KMS-11 (cell line): ENCODE data around the gene ESPNL.

Experiments used
- H2AFZ ChIP-seq: fragments of 200-600 bp; sonication (generic); 2 replicates; pipeline ENCODE4 v1.6.1; 2016; ENCODE audit warnings: antibody characterized with exemption, mixed run types, low read depth
- H3K27ac ChIP-seq: fragments of 200-600 bp; sonication (generic); 2 replicates; pipeline ENCODE4 v1.6.1; 2016; ENCODE audit warnings: mild to moderate bottlenecking, mixed run types
- H3K27me3 ChIP-seq: fragments of 200-600 bp; sonication (generic); 2 replicates; pipeline ENCODE4 v1.6.1; 2017; ENCODE audit warnings: mild to moderate bottlenecking, low read depth, mixed run types, moderate library complexity; ENCODE audit not compliant: insufficient read depth
- H3K36me3 ChIP-seq: fragments of 200-600 bp; sonication (generic); 2 replicates; pipeline ENCODE4 v1.6.1; 2017; ENCODE audit warnings: mild to moderate bottlenecking, mixed run types; ENCODE audit not compliant: insufficient read depth
- H3K4me1 ChIP-seq: fragments of 200-600 bp; sonication (generic); 2 replicates; pipeline ENCODE4 v1.6.1; 2016; ENCODE audit warnings: mild to moderate bottlenecking, low read depth, mixed run types; ENCODE audit not compliant: poor library complexity, severe bottlenecking
- H3K4me2 ChIP-seq: fragments of 200-600 bp; sonication (generic); 2 replicates; pipeline ENCODE4 v1.7.0; 2016; ENCODE audit warnings: mild to moderate bottlenecking, mixed run types
- H3K4me3 ChIP-seq: fragments of 200-600 bp; sonication (generic); IDR thresholded peaks from 2 replicates; pipeline ENCODE4 v1.6.1; 2017; ENCODE audit warnings: low read depth, low read length, mixed read lengths; ENCODE audit not compliant: insufficient read depth
- H3K79me2 ChIP-seq: fragments of 200-600 bp; sonication (generic); 2 replicates; pipeline ENCODE4 v1.6.1; 2016; ENCODE audit warnings: low read depth, mixed run types; ENCODE audit not compliant: insufficient read depth
- H3K9ac ChIP-seq: fragments of 200-600 bp; sonication (generic); 2 replicates; pipeline ENCODE4 v1.6.1; 2016; ENCODE audit warnings: mild to moderate bottlenecking, mixed run types
- H4K20me1 ChIP-seq: fragments of 200-600 bp; sonication (generic); 2 replicates; pipeline ENCODE4 v1.6.1; 2016; ENCODE audit warnings: mild to moderate bottlenecking, mixed run types; ENCODE audit not compliant: insufficient read depth
- TF ChIP-seq, protein P1 (sequence below): fragments of 200-600 bp; sonication (generic); conservative IDR thresholded peaks from 2 replicates; pipeline ENCODE4 v1.6.1; 2017; ENCODE audit warnings: low read depth, mild to moderate bottlenecking, antibody characterized with exemption, low read length, moderate library complexity, mixed read lengths

Gene ESPNL

DNA sequence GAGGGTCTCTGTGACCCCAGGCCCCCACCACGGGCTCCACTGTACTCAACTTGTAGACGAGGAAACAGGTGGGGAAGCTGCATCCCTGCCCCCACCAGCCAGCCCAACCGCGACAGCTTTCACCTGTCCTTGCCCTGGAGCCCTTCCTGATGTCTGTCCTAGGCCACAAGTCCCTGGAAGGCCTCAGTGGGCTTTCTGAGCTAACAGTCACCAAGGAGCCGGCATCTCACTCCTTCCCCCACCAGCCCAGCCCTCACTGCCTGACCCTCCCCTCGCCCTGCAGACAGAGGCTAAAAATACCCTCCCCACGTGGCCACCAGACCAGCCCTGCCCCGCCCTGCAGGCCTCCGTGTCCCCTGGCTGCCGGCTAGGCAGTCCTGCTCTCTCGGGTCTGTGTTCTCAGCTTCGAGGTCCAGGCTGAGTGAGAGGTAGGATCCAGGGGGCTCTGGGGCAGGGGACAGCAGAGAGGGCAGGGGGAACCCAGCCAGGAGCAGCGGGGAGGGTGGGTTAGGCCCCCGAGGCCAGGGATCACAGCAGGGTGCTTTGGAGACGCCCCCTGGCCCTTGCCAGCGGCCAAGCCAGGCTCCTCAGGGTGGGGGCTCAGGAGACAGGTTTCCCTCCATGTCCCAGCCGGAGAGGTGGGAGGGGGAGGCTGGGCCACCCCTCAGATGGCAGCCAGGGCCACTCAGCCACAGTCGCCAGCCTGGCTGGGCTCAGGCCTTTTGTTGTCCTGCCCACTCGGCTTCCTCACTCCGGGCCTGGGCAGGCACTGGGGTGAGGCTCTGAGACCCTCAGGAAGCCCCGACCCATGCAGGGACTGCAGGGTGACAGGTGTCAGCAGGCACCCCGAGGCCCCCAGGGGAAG lies 38.4 kb downstream of the ESPNL start, which contains the start of gene KLHL30:
Gene KLHL30, plus strand, starts transcription at position 338 of the 865 bp plus-strand sequence. CDS start 2,087 bp downstream, outside the sequence.
- Histone ChIP-seq H3K27ac (no peak within 1 kb of the TSS), H3K79me2 (no peaks in the 10 kb centered on the region), H3K4me1 (peaks cover 4% of the 10 kb centered on the region), H4K20me1 (no peaks in the 10 kb centered on the region), H3K27me3 (no peaks in the 10 kb centered on the region), H3K4me2 (peak within 1 kb of the TSS; percentile 45; the same call in 1 of the 2 replicates), H3K36me3 (no peaks in the 10 kb centered on the region), H3K9ac (no peak within 1 kb of the TSS), H2AFZ (peak within 1 kb of the TSS; percentile 64), H3K4me3 (no peak within 1 kb of the TSS)
- TF ChIP-seq, protein P1, sequence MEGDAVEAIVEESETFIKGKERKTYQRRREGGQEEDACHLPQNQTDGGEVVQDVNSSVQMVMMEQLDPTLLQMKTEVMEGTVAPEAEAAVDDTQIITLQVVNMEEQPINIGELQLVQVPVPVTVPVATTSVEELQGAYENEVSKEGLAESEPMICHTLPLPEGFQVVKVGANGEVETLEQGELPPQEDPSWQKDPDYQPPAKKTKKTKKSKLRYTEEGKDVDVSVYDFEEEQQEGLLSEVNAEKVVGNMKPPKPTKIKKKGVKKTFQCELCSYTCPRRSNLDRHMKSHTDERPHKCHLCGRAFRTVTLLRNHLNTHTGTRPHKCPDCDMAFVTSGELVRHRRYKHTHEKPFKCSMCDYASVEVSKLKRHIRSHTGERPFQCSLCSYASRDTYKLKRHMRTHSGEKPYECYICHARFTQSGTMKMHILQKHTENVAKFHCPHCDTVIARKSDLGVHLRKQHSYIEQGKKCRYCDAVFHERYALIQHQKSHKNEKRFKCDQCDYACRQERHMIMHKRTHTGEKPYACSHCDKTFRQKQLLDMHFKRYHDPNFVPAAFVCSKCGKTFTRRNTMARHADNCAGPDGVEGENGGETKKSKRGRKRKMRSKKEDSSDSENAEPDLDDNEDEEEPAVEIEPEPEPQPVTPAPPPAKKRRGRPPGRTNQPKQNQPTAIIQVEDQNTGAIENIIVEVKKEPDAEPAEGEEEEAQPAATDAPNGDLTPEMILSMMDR, result no peak

DNA sequence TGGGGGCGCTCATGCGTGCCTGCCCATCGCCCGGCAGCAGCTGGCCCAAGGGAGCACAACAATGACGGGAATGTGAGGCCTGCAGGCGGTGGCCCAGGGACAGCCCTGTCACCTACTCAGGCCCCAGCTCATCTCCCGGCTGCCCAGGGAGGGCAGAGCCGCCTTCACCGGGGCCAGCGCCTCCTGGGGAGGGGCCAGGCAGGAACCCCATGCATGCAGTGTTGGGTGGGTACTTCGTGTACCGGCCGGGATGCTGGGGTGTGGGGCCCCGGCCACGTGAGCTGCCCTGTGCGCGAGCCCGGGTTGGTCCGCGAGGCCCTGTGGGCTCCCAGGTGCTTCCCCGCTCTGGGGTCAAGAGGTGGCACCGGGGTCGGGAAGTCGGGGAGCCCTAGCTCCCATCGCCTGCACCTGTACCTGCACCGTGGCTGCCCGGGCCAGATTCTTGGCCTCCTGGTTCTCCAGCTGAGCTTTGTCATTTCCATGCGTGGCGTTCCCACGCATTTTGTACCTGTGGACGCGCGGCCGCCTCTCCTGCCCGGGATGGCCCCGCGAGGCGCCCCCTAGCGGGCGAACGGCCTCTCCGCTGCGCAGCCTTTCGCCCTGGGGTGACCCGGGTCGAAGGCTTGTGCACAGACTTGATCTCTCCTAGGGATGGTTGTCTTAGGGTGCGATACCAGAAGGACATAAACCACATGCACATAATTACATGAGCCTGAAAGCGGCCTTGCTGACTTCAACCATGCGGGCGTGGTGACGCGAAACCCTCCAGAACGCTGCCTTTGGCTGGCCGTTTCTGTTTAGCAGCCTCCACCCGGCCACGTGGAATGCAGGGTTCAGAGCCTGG lies 39.3 kb downstream of the ESPNL start:
- Histone ChIP-seq H3K27me3 (no peaks in the 10 kb centered on the region), H3K9ac (peak overlapping the region; percentile 9; the same call in 1 of the 2 replicates), H2AFZ (peak overlapping the region; percentile 64), H3K36me3 (no peaks in the 10 kb centered on the region), H3K4me1 (peaks cover 4% of the 10 kb centered on the region), H3K4me3 (no peak overlapping the region), H3K27ac (no peak overlapping the region), H4K20me1 (no peaks in the 10 kb centered on the region), H3K4me2 (peak overlapping the region; percentile 45; the same call in 1 of the 2 replicates), H3K79me2 (no peaks in the 10 kb centered on the region)
- TF ChIP-seq, protein P1, result peak; percentile 91

DNA sequence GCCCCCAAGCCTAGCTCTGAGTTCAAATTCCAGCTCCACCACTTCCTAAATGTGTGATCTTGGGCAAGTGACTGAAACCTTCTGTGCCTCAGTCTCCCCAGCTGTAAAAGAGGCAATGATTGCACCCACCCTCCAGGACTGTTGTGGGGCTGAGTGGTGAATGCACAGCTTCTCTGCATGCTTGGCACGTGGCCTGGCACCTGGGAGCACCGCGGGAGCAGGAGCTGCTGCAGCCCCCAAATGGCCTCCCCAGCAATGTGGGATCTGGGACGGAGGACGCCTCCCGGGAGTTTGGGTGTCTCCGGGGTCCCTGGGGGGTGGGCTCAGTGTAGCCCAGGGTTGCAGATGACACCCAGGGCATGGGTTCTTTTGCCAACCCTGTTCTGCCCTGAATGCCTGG lies 39.9 kb downstream of the ESPNL start:
- peaks cover 4% of the 10 kb centered on the region for H3K4me1 ChIP-seq
- TF ChIP-seq, protein P1, result no peak
- H3K4me2 ChIP-seq, result peak overlapping the region; percentile 45; the same call in 1 of the 2 replicates

DNA sequence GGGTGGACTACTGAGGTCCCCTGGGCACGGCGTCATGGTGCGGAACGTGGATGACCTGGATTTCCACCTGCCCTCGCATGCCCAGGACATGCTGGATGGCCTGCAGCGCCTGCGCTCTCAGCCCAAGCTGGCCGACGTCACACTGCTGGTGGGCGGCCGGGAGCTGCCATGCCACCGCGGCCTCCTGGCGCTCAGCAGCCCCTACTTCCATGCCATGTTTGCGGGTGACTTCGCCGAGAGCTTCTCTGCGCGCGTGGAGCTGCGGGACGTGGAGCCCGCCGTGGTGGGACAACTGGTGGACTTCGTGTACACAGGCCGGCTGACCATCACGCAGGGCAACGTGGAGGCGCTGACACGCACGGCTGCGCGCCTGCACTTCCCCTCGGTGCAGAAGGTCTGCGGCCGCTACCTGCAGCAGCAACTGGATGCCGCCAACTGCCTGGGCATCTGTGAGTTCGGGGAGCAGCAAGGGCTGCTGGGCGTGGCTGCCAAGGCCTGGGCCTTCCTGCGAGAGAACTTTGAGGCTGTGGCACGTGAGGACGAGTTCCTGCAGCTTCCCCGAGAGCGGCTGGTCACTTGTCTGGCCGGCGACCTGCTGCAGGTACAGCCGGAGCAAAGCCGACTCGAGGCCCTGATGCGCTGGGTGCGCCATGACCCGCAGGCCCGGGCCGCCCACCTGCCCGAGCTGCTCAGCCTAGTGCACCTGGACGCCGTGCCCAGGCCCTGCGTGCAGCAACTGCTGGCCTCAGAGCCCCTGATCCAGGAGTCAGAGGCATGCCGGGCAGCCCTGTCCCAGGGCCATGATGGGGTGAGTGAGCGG lies 40.8 kb downstream of the ESPNL start:
- no peak overlapping the region for H3K4me3 ChIP-seq
- H3K9ac ChIP-seq, result no peak overlapping the region
- TF ChIP-seq, protein P1, result no peak
- H4K20me1 ChIP-seq, result no peaks in the 10 kb centered on the region
- H3K27ac ChIP-seq, result no peak overlapping the region
- H3K4me2 ChIP-seq, result no peak overlapping the region
- H3K79me2 ChIP-seq, result no peaks in the 10 kb centered on the region
- H3K36me3 ChIP-seq, result no peaks in the 10 kb centered on the region
- H2AFZ ChIP-seq, result no peak overlapping the region
- H3K4me1 ChIP-seq, result peaks cover 4% of the 10 kb centered on the region
- H3K27me3 ChIP-seq, result no peaks in the 10 kb centered on the region

More for the DNA sequence above, 39.9 kb downstream of the ESPNL start:
- no peaks in the 10 kb centered on the region for H3K36me3 ChIP-seq
- H3K27me3 ChIP-seq, result no peaks in the 10 kb centered on the region
- peak overlapping the region; percentile 64 for H2AFZ ChIP-seq
- H3K9ac ChIP-seq, result peak overlapping the region; percentile 9; the same call in 1 of the 2 replicates
- H4K20me1 ChIP-seq, result no peaks in the 10 kb centered on the region
- H3K27ac ChIP-seq, result no peak overlapping the region
- H3K4me3 ChIP-seq, result no peak overlapping the region
- no peaks in the 10 kb centered on the region for H3K79me2 ChIP-seq
